Sigmoid colon (tissue), 4 donors: ENCODE results near the gene TRPM3.

ENCODE experiments used
- POLR2A ChIP-seq, 2 donors: fragments of 450-650 bp; IDR thresholded peaks; one replicate each; pipeline ENCODE4 v1.6.1; 2016; ENCODE audit warnings: antibody characterized with exemption in 2 of 2, mild to moderate bottlenecking in 2 of 2, moderate library complexity in 2 of 2
- POLR2AphosphoS5 ChIP-seq, 4 donors: sonication (generic); formaldehyde crosslinking; IDR thresholded peaks; one replicate each; pipeline ENCODE4 v1.6.1; 2017; ENCODE audit warnings: antibody characterized with exemption in 4 of 4

DNA sequence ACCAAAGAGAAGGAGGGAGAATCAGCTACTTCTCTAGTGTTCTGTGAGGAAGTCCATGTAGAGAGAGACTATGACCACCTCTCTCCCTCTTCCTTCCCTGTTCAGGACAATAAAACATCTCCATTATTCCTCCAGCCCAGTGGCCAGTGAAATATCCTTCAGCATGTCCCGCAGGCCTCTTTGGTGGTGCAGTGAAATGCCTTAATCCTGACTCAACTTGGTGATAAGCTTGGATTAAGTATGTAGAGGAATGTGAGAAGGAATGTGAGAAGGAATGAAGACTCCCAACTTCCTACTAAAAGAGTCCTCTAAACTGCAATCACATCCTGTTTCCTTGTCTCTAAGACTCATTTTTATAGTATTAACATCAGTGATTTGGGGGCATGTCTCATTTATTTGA lies 167.3 kb downstream of the TRPM3 start:
- TF ChIP-seq POLR2A (IDR thresholded peaks at IDR 0.05) (no peak), POLR2AphosphoS5 (IDR thresholded peaks at IDR 0.05) (no peak)
